Endothelial cell of umbilical vein (primary cell): ENCODE data around the gene FRY.

Experiments used
- EZH2 ChIP-seq: IDR thresholded peaks from 2 replicates; pipeline ENCODE4 v1.6.1; 2012; ENCODE audit warnings: borderline replicate concordance, low read depth, mild to moderate bottlenecking, moderate library complexity, low read length, inconsistent platforms; ENCODE audit not compliant: severe bottlenecking
- JUN ChIP-seq: IDR thresholded peaks from 2 replicates; pipeline ENCODE4 v1.6.1; 2011; ENCODE audit warnings: borderline replicate concordance, low read depth; ENCODE audit not compliant: insufficient read length, insufficient read depth
- MYC ChIP-seq: IDR thresholded peaks from one replicate; pipeline ENCODE4 v1.6.1; 2011; ENCODE audit warnings: mild to moderate bottlenecking, low read depth, low read length
- POLR2A ChIP-seq: IDR thresholded peaks from 2 replicates; pipeline ENCODE4 v1.6.1; 2012; ENCODE audit warnings: low read depth, mild to moderate bottlenecking, control low read depth, low read length
- POLR2AphosphoS5 ChIP-seq: IDR thresholded peaks from 2 replicates; pipeline ENCODE4 v1.6.1; 2012; ENCODE audit warnings: low read depth, mild to moderate bottlenecking, control low read depth, low read length, moderate library complexity; ENCODE audit not compliant: insufficient read depth
- TF ChIP-seq, protein P1 (sequence below): IDR thresholded peaks from 2 replicates; pipeline ENCODE4 v1.6.1; 2011; ENCODE audit not compliant: insufficient read depth, insufficient read length
- TF ChIP-seq, protein P2 (sequence below), 2 donors: IDR thresholded peaks; 1 replicate in 1 of 2; 2 replicates in 1 of 2; pipeline ENCODE4 v1.5.1; 2011; ENCODE audit warnings: low read length in 2 of 2, mild to moderate bottlenecking in 2 of 2, moderate library complexity in 2 of 2, control low read depth in 1 of 2, inconsistent platforms in 1 of 2, low read depth in 1 of 2; ENCODE audit not compliant: insufficient read depth in 1 of 2; ENCODE audit errors: extremely low read depth in 1 of 2

DNA sequence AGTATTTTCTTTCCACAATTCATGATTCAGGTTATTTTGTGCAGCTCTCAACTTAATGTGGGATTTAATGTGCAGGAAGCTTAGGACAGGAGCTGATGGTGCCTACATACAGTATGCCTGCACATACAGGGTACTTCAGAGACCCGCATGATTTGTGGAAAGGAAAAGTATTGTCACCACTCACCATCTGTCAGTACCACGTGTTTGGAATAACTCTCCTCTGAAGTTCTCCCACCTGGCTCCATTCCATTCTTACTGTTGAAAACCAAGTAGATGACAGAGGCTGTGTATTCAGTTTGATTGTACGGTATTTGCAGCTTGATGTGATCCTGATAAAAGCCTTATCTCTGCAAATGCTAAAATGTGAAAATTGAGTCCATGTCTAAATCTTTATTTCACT, 197.9 kb downstream of the FRY start:
- TF ChIP-seq EZH2 = no peak
- TF ChIP-seq, protein P1, sequence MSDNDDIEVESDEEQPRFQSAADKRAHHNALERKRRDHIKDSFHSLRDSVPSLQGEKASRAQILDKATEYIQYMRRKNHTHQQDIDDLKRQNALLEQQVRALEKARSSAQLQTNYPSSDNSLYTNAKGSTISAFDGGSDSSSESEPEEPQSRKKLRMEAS = no peak
- no peak for TF ChIP-seq POLR2AphosphoS5
- TF ChIP-seq, protein P2, sequence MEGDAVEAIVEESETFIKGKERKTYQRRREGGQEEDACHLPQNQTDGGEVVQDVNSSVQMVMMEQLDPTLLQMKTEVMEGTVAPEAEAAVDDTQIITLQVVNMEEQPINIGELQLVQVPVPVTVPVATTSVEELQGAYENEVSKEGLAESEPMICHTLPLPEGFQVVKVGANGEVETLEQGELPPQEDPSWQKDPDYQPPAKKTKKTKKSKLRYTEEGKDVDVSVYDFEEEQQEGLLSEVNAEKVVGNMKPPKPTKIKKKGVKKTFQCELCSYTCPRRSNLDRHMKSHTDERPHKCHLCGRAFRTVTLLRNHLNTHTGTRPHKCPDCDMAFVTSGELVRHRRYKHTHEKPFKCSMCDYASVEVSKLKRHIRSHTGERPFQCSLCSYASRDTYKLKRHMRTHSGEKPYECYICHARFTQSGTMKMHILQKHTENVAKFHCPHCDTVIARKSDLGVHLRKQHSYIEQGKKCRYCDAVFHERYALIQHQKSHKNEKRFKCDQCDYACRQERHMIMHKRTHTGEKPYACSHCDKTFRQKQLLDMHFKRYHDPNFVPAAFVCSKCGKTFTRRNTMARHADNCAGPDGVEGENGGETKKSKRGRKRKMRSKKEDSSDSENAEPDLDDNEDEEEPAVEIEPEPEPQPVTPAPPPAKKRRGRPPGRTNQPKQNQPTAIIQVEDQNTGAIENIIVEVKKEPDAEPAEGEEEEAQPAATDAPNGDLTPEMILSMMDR (IDR thresholded peaks at IDR 0.05; ENCODE audit: extremely low read depth in 1 of 2, insufficient read depth in 1 of 2, low read depth in 1 of 2, low read length in 2 of 2) = no peak
- no peak for TF ChIP-seq JUN
- no peak for TF ChIP-seq POLR2A
- TF ChIP-seq MYC = no peak
